ENCODE results near the gene LENG1. TPM values are rescaled to one million over a fixed set of nuclear protein-coding genes. Genes with fewer than 3 reads are reported as not detected.
"Not testable (repeated sequence)": the region's sequence is repeated elsewhere in the genome, so short reads cannot be mapped to it uniquely, and the experiment has no call there.

LENG1 gene
- total and polyA plus RNA-seq, 2 donors (not counting 3 experiments of a cell fraction or from before 2014, with no cell fraction given), result 3.0 to 5.0 TPM

GRCh38 chr19:54207676-54207982 is 48.1 kb upstream of the LENG1 start:
- Histone ChIP-seq H3K4me3 (replicated peaks in 1 of 3; ENCODE audit: insufficient read depth in 1 of 3, low read depth in 1 of 3, low read length in 3 of 3) (no peak overlapping the region), H3K9ac (replicated peaks; ENCODE audit: extremely low read depth, insufficient read depth, low read length) (no peak overlapping the region), H3K9me3 (replicated peaks; ENCODE audit: control insufficient read depth, insufficient read depth, low read length) (no peaks in the 10 kb centered on the region), H4K20me1 (replicated peaks; ENCODE audit: control insufficient read depth, extremely low read depth, insufficient read depth, low read length) (no peaks in the 10 kb centered on the region), H3K79me2 (ENCODE audit: control insufficient read depth, insufficient read depth, low read length) (peaks cover 62% of the 10 kb centered on the region), H3K9me1 (replicated peaks; ENCODE audit: control insufficient read depth, extremely low read depth, insufficient read depth, low read length) (no peaks in the 10 kb centered on the region), H3K36me3 (ENCODE audit: control insufficient read depth in 2 of 2, extremely low read depth in 1 of 2, insufficient read depth in 2 of 2, low read length in 2 of 2) (peaks cover 33 to 46% of the 10 kb centered on the region in 2 experiments), H3K27ac (ENCODE audit: insufficient read depth, low read depth, low read length) (no peak overlapping the region), H3K4me2 (ENCODE audit: insufficient read depth, low read length) (no peak overlapping the region), H2AFZ (ENCODE audit: low read depth, low read length) (no peak overlapping the region), H3K4me1 (ENCODE audit: control insufficient read depth, extremely low read depth, insufficient read depth, low read length) (peaks cover 46% of the 10 kb centered on the region), H3K27me3 (ENCODE audit: control insufficient read depth in 2 of 2, insufficient read depth in 2 of 2, low read length in 2 of 2) (no peaks in the 10 kb centered on the region)
- TF ChIP-seq FOS (IDR thresholded peaks at IDR 0.05; ENCODE audit: borderline replicate concordance, insufficient read depth, low read length) (no peak), GATA2 (IDR thresholded peaks at IDR 0.05; ENCODE audit: insufficient read depth, insufficient read length, low read depth, low read length) (no peak), JUN (IDR thresholded peaks at IDR 0.05; ENCODE audit: borderline replicate concordance, insufficient read depth, insufficient read length, low read depth) (no peak), POLR2A (IDR thresholded peaks at IDR 0.05; ENCODE audit: low read depth, low read length) (no peak)
- TF ChIP-seq, protein P1, sequence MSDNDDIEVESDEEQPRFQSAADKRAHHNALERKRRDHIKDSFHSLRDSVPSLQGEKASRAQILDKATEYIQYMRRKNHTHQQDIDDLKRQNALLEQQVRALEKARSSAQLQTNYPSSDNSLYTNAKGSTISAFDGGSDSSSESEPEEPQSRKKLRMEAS (IDR thresholded peaks at IDR 0.05; ENCODE audit: insufficient read depth, insufficient read length), result no peak
- FAIRE-seq, result no peak
- intact Hi-C loops (cut with micrococcal nuclease) (no loop called here), dilution Hi-C loops (cut with MboI; ENCODE audit: extremely low pct_ligation_motif_present, low sequenced_read_pairs) (no loop called here)
- no TSS peak for BruUV-seq (replicated peaks)
- DNase-seq (ENCODE audit: low read depth, low spot score), result no peak
- POLR2A ChIA-PET, result interaction anchor here (1.7 kb wide), 1 partner anchor 18 kb away, joined by 5 read pairs; the partner anchor contains the start of gene MBOAT7
- CTCF ChIA-PET, result interaction anchor here (1.3 to 1.7 kb wide), 2 partner anchors 17 to 25 kb away, joined by 3 to 4 read pairs; partner anchors contain the start of gene TSEN34

DNA sequence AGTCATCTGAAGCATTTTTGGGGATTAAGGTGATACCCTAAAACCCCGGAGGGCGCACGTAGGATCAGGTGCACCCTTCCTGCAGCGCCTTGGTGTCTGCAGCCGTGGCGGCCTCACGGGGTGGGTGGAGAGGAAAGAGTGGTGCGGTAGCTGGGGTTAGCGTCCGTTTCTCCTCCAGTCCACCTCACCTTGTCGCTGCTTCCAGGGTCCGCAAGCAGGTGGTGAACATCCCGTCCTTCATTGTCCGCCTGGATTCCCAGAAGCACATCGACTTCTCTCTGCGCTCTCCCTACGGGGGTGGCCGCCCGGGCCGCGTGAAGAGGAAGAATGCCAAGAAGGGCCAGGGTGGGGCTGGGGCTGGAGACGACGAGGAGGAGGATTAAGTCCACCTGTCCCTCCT is 47.7 kb upstream of the LENG1 start:
- CTCF ChIA-PET, result not testable (repeated sequence)

More for the DNA sequence above, 47.7 kb upstream of the LENG1 start:
- H3K27ac ChIP-seq (ENCODE audit: insufficient read depth, low read depth, low read length); dilution Hi-C loops (cut with MboI; ENCODE audit: extremely low pct_ligation_motif_present, low sequenced_read_pairs); H3K27me3 ChIP-seq (ENCODE audit: control insufficient read depth in 2 of 2, insufficient read depth in 2 of 2, low read length in 2 of 2); intact Hi-C loops (cut with micrococcal nuclease); H4K20me1 ChIP-seq (replicated peaks; ENCODE audit: control insufficient read depth, extremely low read depth, insufficient read depth, low read length); H3K9ac ChIP-seq (replicated peaks; ENCODE audit: extremely low read depth, insufficient read depth, low read length); H3K9me1 ChIP-seq (replicated peaks; ENCODE audit: control insufficient read depth, extremely low read depth, insufficient read depth, low read length); DNase-seq (ENCODE audit: low read depth, low spot score); H3K4me3 ChIP-seq (replicated peaks in 1 of 3; ENCODE audit: insufficient read depth in 1 of 3, low read depth in 1 of 3, low read length in 3 of 3); FAIRE-seq; H3K9me3 ChIP-seq (replicated peaks; ENCODE audit: control insufficient read depth, insufficient read depth, low read length); H2AFZ ChIP-seq (ENCODE audit: low read depth, low read length); BruUV-seq (replicated peaks); H3K4me2 ChIP-seq (ENCODE audit: insufficient read depth, low read length): not testable (repeated sequence)
- Histone ChIP-seq H3K4me1 (ENCODE audit: control insufficient read depth, extremely low read depth, insufficient read depth, low read length) (peaks cover 50% of the 10 kb centered on the region), H3K36me3 (ENCODE audit: control insufficient read depth in 2 of 2, extremely low read depth in 1 of 2, insufficient read depth in 2 of 2, low read length in 2 of 2) (peaks cover 36 to 49% of the 10 kb centered on the region in 2 experiments), H3K79me2 (ENCODE audit: control insufficient read depth, insufficient read depth, low read length) (peaks cover 66% of the 10 kb centered on the region)
- POLR2A ChIA-PET, result interaction anchor here (0.8 to 1.7 kb wide), 2 partner anchors 16 to 18 kb away, joined by 3 to 5 read pairs; partner anchors contain the start of genes MBOAT7 and TSEN34
